ENCODE data around the gene VTA1. TPM values are rescaled to one million over a fixed set of nuclear protein-coding genes. Genes with fewer than 3 reads are reported as not detected.

The VTA1 gene
- total RNA-seq, 1 donor from 2014 or later = 34.0 TPM

DNA sequence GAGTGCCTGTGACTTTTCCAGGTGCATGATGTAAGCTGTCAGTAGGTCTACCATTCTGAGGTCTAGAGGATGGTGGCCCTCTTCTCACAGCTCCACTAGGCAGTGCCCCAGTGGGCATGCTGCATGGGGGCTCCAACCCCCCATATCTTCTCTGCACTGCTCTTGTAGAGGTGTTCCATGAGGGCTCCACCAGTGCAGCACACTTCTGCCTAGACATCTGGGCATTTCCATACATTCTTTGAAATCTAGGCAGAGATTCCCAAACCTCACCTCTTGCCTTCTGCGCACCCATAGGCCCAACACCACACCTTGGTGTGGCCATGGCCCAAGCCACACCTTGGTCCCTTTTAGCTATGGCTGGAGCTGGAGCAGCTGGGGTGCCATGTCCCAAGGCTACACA, 66.3 kb downstream of the VTA1 start:
- DNase-seq = no peak
- no peak overlapping the region for H3K4me3 Mint-ChIP-seq (ENCODE audit: unreplicated experiment)
- peaks cover 2% of the 10 kb centered on the region for H3K9me3 Mint-ChIP-seq (ENCODE audit: unreplicated experiment)
- peaks cover 28% of the 10 kb centered on the region for H3K36me3 Mint-ChIP-seq (ENCODE audit: unreplicated experiment)
- no peak overlapping the region for H3K27ac Mint-ChIP-seq (ENCODE audit: unreplicated experiment)
- no peaks in the 10 kb centered on the region for H3K27me3 Mint-ChIP-seq (ENCODE audit: unreplicated experiment)
- H3K4me1 Mint-ChIP-seq (ENCODE audit: low read depth, unreplicated experiment) = no peaks in the 10 kb centered on the region
- TF ChIP-seq, protein P1, sequence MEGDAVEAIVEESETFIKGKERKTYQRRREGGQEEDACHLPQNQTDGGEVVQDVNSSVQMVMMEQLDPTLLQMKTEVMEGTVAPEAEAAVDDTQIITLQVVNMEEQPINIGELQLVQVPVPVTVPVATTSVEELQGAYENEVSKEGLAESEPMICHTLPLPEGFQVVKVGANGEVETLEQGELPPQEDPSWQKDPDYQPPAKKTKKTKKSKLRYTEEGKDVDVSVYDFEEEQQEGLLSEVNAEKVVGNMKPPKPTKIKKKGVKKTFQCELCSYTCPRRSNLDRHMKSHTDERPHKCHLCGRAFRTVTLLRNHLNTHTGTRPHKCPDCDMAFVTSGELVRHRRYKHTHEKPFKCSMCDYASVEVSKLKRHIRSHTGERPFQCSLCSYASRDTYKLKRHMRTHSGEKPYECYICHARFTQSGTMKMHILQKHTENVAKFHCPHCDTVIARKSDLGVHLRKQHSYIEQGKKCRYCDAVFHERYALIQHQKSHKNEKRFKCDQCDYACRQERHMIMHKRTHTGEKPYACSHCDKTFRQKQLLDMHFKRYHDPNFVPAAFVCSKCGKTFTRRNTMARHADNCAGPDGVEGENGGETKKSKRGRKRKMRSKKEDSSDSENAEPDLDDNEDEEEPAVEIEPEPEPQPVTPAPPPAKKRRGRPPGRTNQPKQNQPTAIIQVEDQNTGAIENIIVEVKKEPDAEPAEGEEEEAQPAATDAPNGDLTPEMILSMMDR (IDR thresholded peaks at IDR 0.05; ENCODE audit: partially characterized antibody, unreplicated experiment) = no peak

DNA sequence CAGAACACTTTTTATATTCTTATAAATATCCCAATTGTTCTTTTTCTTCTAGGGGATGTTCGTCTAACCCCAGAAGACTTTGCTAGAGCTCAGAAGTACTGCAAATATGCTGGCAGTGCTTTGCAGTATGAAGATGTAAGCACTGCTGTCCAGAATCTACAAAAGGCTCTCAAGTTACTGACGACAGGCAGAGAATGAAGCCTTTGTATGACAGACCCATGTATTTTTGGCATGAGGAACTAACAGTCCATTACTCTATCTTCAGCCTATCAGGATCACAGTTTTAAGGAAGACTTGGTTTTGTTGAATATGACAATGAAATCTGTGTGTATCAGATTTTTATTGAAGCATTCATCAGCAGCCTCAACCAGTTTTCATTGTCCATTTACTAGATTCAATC, 71.4 kb downstream of the VTA1 start:
- TF ChIP-seq, protein P1 (IDR thresholded peaks at IDR 0.05; ENCODE audit: partially characterized antibody, unreplicated experiment) = no peak
- H3K36me3 Mint-ChIP-seq (ENCODE audit: unreplicated experiment) = peaks cover 10% of the 10 kb centered on the region

DNA sequence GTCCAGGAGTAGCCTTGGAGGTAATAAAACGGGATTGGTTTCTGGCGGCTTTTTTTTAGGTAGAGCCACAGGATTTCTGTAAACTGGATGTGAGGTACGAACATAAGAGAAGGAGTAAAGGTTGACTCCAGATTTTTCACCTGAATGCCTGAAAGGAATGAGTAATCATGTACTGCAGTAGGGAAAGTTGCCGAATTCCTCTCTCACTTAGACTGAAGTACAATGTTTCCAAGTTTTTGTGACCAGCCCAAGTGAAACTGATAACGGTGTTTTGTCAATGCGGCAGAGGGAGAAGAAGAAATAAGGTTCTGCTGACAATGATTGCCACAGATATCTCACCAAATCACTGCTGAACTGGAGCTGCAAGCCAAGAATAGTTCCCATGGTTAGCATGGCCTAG, 75.0 kb downstream of the VTA1 start:
- TF ChIP-seq, protein P1 (IDR thresholded peaks at IDR 0.05; ENCODE audit: partially characterized antibody, unreplicated experiment) = no peak
- Mint-ChIP-seq H3K27me3 (ENCODE audit: unreplicated experiment) (no peaks in the 10 kb centered on the region), H3K4me3 (ENCODE audit: unreplicated experiment) (no peak overlapping the region), H3K9me3 (ENCODE audit: unreplicated experiment) (no peaks in the 10 kb centered on the region), H3K27ac (ENCODE audit: unreplicated experiment) (no peak overlapping the region), H3K36me3 (ENCODE audit: unreplicated experiment) (no peaks in the 10 kb centered on the region), H3K4me1 (ENCODE audit: low read depth, unreplicated experiment) (no peaks in the 10 kb centered on the region)
- no peak for DNase-seq

More for the DNA sequence above, 71.4 kb downstream of the VTA1 start:
- Mint-ChIP-seq H3K27ac (ENCODE audit: unreplicated experiment) (no peak overlapping the region), H3K4me1 (ENCODE audit: low read depth, unreplicated experiment) (no peaks in the 10 kb centered on the region), H3K4me3 (ENCODE audit: unreplicated experiment) (no peak overlapping the region), H3K27me3 (ENCODE audit: unreplicated experiment) (no peaks in the 10 kb centered on the region), H3K9me3 (ENCODE audit: unreplicated experiment) (no peaks in the 10 kb centered on the region)
- DNase-seq = no peak

DNA sequence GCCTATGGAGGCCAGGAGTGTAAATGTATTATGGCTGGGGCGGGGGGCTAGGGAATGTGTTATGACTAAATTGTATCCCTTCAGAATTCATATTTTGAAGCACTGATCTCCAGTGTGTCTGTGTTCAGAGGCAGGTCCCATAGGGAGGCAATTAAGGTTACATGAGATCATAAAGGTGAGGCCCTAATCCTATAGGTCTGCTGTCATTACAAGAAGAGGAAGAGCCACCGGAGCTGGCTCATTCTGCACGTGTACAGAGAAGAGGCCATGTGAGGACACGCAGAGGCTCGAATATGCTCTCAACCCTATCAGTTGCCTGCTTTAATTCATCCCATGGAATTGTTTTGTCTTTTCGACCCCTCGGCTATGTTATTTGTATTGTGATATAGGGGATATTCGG, 76.9 kb downstream of the VTA1 start:
- H3K4me3 Mint-ChIP-seq (ENCODE audit: unreplicated experiment) = no peak overlapping the region
- no peaks in the 10 kb centered on the region for H3K9me3 Mint-ChIP-seq (ENCODE audit: unreplicated experiment)
- no peaks in the 10 kb centered on the region for H3K36me3 Mint-ChIP-seq (ENCODE audit: unreplicated experiment)
- H3K27ac Mint-ChIP-seq (ENCODE audit: unreplicated experiment) = no peak overlapping the region
- H3K4me1 Mint-ChIP-seq (ENCODE audit: low read depth, unreplicated experiment) = no peaks in the 10 kb centered on the region
- no peak for DNase-seq
- TF ChIP-seq, protein P1 (IDR thresholded peaks at IDR 0.05; ENCODE audit: partially characterized antibody, unreplicated experiment) = no peak
- no peaks in the 10 kb centered on the region for H3K27me3 Mint-ChIP-seq (ENCODE audit: unreplicated experiment)

DNA sequence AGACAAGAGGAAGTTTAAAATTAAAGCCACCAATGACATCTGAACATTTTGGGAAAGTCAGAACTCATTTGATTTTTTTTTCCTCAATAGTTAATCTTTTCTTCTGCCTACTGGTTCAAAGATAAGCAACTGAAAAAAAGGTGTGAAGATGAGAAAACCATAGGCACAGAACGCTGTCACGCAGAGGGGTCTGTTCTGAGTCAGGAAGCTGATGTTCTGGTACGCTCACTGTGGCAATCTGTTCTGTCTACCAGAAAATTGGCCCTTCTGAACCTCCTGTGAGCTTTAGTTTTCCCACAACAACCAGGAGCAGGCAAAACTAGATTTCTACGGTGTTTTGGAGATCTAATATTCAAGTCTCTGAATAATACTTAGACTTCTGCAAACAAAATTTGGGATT, 78.1 kb downstream of the VTA1 start:
- Mint-ChIP-seq H3K36me3 (ENCODE audit: unreplicated experiment) (no peaks in the 10 kb centered on the region), H3K4me3 (ENCODE audit: unreplicated experiment) (no peak overlapping the region), H3K27me3 (ENCODE audit: unreplicated experiment) (no peaks in the 10 kb centered on the region), H3K9me3 (ENCODE audit: unreplicated experiment) (peaks cover 1% of the 10 kb centered on the region), H3K4me1 (ENCODE audit: low read depth, unreplicated experiment) (no peaks in the 10 kb centered on the region), H3K27ac (ENCODE audit: unreplicated experiment) (no peak overlapping the region)
- TF ChIP-seq, protein P1 (IDR thresholded peaks at IDR 0.05; ENCODE audit: partially characterized antibody, unreplicated experiment) = no peak
- no peak for DNase-seq

All from glutamatergic neuron (in vitro differentiated cells).